SK-N-SH (cell line): ENCODE measurements around the gene FGD6.

Source experiments
- EP300 ChIP-seq, 2 experiments: IDR thresholded peaks; 2 replicates each; pipeline versions ENCODE4 v1.4.0 to v1.6.1; 2012; ENCODE audit warnings: borderline replicate concordance in 1 of 2, low read depth in 1 of 2, low read length in 1 of 2
- FOXM1 ChIP-seq: IDR thresholded peaks from 2 replicates; pipeline ENCODE4 v1.4.0; 2012; ENCODE audit warnings: low read depth, mild to moderate bottlenecking
- POLR2AphosphoS5 ChIP-seq: IDR thresholded peaks from 2 replicates; pipeline ENCODE4 v1.6.1; 2012; ENCODE audit warnings: low read depth, low read length
- RFX5 ChIP-seq: IDR thresholded peaks from 2 replicates; pipeline ENCODE4 v1.6.1; 2012; ENCODE audit warnings: mild to moderate bottlenecking, improper control_type of control experiment, low read length
- TF ChIP-seq, protein P1 (sequence below): fragments of 200-600 bp; sonication (generic); IDR thresholded peaks from 2 replicates; pipeline ENCODE4 v1.6.1; 2017; ENCODE audit warnings: antibody characterized with exemption, mild to moderate bottlenecking, moderate library complexity
- TF ChIP-seq, protein P2 (sequence below): IDR thresholded peaks from 2 replicates; pipeline ENCODE4 v1.6.1; 2012; ENCODE audit warnings: mild to moderate bottlenecking, low read depth, low read length, moderate library complexity

DNA sequence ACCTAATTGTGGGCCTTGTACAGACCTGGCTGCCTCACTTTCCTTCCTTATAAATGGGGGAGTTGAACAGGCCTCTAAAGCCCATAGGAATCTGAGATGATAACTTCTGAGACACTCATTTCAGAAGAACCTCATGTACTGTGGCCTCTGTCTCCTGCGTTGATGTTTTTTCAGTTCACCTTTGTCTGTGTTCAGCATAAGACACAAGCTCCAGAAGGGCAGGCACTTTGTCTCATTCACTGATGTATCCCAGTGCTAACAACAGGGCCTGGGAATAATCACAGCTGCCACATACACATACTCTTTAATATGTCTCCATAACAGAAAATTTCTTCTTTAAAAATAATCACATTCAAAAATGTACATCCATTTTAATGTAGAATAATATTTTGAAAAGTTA, 3.3 kb downstream of the FGD6 start:
- TF ChIP-seq EP300 (IDR thresholded peaks at IDR 0.05; ENCODE audit: borderline replicate concordance in 1 of 2, low read depth in 1 of 2, low read length in 1 of 2) (no peak), POLR2AphosphoS5 (no peak), RFX5 (no peak), FOXM1 (no peak)
- TF ChIP-seq, protein P1, sequence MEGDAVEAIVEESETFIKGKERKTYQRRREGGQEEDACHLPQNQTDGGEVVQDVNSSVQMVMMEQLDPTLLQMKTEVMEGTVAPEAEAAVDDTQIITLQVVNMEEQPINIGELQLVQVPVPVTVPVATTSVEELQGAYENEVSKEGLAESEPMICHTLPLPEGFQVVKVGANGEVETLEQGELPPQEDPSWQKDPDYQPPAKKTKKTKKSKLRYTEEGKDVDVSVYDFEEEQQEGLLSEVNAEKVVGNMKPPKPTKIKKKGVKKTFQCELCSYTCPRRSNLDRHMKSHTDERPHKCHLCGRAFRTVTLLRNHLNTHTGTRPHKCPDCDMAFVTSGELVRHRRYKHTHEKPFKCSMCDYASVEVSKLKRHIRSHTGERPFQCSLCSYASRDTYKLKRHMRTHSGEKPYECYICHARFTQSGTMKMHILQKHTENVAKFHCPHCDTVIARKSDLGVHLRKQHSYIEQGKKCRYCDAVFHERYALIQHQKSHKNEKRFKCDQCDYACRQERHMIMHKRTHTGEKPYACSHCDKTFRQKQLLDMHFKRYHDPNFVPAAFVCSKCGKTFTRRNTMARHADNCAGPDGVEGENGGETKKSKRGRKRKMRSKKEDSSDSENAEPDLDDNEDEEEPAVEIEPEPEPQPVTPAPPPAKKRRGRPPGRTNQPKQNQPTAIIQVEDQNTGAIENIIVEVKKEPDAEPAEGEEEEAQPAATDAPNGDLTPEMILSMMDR: no peak
- TF ChIP-seq, protein P2, sequence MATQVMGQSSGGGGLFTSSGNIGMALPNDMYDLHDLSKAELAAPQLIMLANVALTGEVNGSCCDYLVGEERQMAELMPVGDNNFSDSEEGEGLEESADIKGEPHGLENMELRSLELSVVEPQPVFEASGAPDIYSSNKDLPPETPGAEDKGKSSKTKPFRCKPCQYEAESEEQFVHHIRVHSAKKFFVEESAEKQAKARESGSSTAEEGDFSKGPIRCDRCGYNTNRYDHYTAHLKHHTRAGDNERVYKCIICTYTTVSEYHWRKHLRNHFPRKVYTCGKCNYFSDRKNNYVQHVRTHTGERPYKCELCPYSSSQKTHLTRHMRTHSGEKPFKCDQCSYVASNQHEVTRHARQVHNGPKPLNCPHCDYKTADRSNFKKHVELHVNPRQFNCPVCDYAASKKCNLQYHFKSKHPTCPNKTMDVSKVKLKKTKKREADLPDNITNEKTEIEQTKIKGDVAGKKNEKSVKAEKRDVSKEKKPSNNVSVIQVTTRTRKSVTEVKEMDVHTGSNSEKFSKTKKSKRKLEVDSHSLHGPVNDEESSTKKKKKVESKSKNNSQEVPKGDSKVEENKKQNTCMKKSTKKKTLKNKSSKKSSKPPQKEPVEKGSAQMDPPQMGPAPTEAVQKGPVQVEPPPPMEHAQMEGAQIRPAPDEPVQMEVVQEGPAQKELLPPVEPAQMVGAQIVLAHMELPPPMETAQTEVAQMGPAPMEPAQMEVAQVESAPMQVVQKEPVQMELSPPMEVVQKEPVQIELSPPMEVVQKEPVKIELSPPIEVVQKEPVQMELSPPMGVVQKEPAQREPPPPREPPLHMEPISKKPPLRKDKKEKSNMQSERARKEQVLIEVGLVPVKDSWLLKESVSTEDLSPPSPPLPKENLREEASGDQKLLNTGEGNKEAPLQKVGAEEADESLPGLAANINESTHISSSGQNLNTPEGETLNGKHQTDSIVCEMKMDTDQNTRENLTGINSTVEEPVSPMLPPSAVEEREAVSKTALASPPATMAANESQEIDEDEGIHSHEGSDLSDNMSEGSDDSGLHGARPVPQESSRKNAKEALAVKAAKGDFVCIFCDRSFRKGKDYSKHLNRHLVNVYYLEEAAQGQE: no peak
